ENCODE measurements around the gene RAB17. TPM values are rescaled to one million over a fixed set of nuclear protein-coding genes. Genes with fewer than 3 reads are reported as not detected.

RAB17 gene
- total RNA-seq, 1 donor: 0.43 TPM

- H3K4me3 ChIP-seq (ENCODE audit: low read depth, low read length): no peak overlapping the region
- peak; percentile 92 for DNase-seq (ENCODE audit: low read depth)
- TF ChIP-seq CTCF (IDR thresholded peaks at IDR 0.05; ENCODE audit: insufficient read depth, low read depth, low read length): peak; percentile 98
These were observed 18.4 kb downstream of the RAB17 start for GRCh38 chr2:237572021-237572741.

- no peak overlapping the region for H3K4me3 ChIP-seq (ENCODE audit: low read depth, low read length)
- no peak for DNase-seq (ENCODE audit: low read depth)
- no peak for TF ChIP-seq CTCF (IDR thresholded peaks at IDR 0.05; ENCODE audit: insufficient read depth, low read depth, low read length)
These were observed 19.0 kb downstream of the RAB17 start for GRCh38 chr2:237571551-237571950.

DNA sequence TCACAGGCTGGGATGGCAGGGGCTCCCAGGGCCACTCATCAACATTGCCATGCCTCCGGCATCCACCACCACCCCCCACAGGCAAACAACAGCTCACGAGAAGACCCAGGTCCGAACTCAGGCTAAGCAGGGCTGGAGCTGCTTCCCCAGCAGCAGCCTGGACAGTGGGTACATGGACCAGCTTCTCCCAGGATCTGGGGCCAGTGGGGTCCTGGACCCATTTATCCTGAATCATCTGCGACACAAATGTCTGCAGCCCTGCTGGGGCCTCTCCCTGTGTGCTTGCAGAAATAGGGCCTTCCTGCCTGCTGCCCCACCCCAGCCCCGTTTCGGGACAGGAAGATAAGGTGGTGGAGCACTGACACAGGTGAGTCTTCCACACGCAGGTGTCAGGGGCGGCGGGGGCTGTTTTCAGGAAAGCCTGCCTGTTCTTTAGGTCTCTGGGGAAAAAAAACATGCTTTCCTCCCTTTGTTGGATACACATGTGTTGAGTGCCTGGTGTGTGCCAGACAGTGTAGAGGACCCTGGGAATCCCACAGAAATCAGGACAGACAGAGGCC lies 19.7 kb downstream of the RAB17 start:
- DNase-seq (ENCODE audit: low read depth): no peak
- H3K4me3 ChIP-seq (ENCODE audit: low read depth, low read length): no peak overlapping the region
- TF ChIP-seq CTCF (IDR thresholded peaks at IDR 0.05; ENCODE audit: insufficient read depth, low read depth, low read length): no peak

- TF ChIP-seq CTCF (IDR thresholded peaks at IDR 0.05; ENCODE audit: insufficient read depth, low read depth, low read length): no peak
- no peak overlapping the region for H3K4me3 ChIP-seq (ENCODE audit: low read depth, low read length)
- no peak for DNase-seq (ENCODE audit: low read depth)
These were observed 20.6 kb downstream of the RAB17 start for GRCh38 chr2:237569896-237570295.

DNA sequence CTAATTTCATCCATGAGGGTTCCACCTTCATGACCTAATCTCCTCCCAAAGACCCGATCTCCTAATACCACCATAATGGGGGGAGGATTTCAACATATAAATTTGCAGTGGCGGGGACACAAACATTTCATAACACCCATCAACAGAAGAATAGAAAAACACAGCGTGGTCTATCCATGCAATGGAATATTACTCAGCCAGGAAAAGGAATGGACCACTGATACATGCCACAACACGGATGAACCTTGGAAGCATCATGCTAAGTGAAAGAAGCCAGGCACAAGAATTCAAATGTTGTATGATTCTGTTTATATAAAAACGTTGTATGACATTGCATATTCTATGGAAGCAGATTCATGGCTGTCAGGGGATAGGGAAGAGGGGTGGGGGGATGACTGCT lies 21.5 kb downstream of the RAB17 start:
- TF ChIP-seq CTCF (IDR thresholded peaks at IDR 0.05; ENCODE audit: insufficient read depth, low read depth, low read length): no peak
- no peak for DNase-seq (ENCODE audit: low read depth)
- no peak overlapping the region for H3K4me3 ChIP-seq (ENCODE audit: low read depth, low read length)

- DNase-seq (ENCODE audit: low read depth): no peak
- no peak for TF ChIP-seq CTCF (IDR thresholded peaks at IDR 0.05; ENCODE audit: insufficient read depth, low read depth, low read length)
- H3K4me3 ChIP-seq (ENCODE audit: low read depth, low read length): no peak overlapping the region
These were observed 22.3 kb downstream of the RAB17 start for GRCh38 chr2:237568121-237568660.
